Panc1 (cell line): Measurements from ENCODE around the gene ADA. TPM values are rescaled to one million over a fixed set of nuclear protein-coding genes. Genes with fewer than 3 reads are reported as not detected.

Source experiments
- ATAC-seq: fragments of 200-7000 bp; cut with Tn5 transposase; 2 replicates; pipeline ENCODE4 v1.9.1; 2020; ENCODE audit warnings: mild to moderate bottlenecking, moderate library complexity
- BruUV-seq: library from RNA; stranded (reverse); fragments of 400-500 nt; replicated peaks from 2 replicates; lab custom pipeline; 2021; lab: Mats Ljungman, UMichigan
- CTCF ChIA-PET: fragments of 300-600 bp; sonication (Branson Sonifier 250); formaldehyde crosslinking; loops from one replicate; lab custom pipeline; 2022; ENCODE audit warnings: antibody characterized with exemption; lab: Charles Lee
- POLR2A ChIA-PET: fragments of 300-600 bp; sonication (Branson Sonifier 250); formaldehyde crosslinking; loops from one replicate; lab custom pipeline; 2022; ENCODE audit warnings: antibody characterized with exemption; lab: Charles Lee
- DNase-seq: peaks from one replicate; pipeline ENCODE4 v3.0.0-alpha.2; 2010; ENCODE audit warnings: low read depth, low spot score
- H3K27ac ChIP-seq: 2 replicates; pipeline ENCODE4 v1.5.1; 2011; ENCODE audit warnings: mild to moderate bottlenecking, low read length, inconsistent platforms
- H3K27me3 ChIP-seq: fragments of 200-500 bp; sonication (Bioruptor generic); 2 replicates; pipeline ENCODE4 v1.6.0; 2014; ENCODE audit warnings: low read length, inconsistent platforms; ENCODE audit not compliant: control insufficient read depth, insufficient read depth
- H3K36me3 ChIP-seq: fragments of 200-500 bp; sonication (Bioruptor generic); 2 replicates; pipeline ENCODE4 v1.5.1; 2014; ENCODE audit warnings: inconsistent platforms, mild to moderate bottlenecking, low read length, moderate library complexity; ENCODE audit not compliant: control insufficient read depth, insufficient read depth
- H3K4me1 ChIP-seq: 2 replicates; pipeline ENCODE4 v1.5.1; 2011; ENCODE audit warnings: inconsistent platforms, mild to moderate bottlenecking, low read length, moderate library complexity; ENCODE audit not compliant: control insufficient read depth, insufficient read depth
- H3K4me3 ChIP-seq, 2 experiments: 2 replicates each; pipeline ENCODE4 v1.5.1; 2011 to 2012; ENCODE audit warnings: low read depth in 2 of 2, low read length in 2 of 2, mild to moderate bottlenecking in 2 of 2, inconsistent platforms in 1 of 2, moderate library complexity in 1 of 2
- H3K9me3 ChIP-seq: fragments of 200-500 bp; sonication (Bioruptor generic); 2 replicates; pipeline ENCODE4 v1.5.1; 2014; ENCODE audit warnings: low read depth, mild to moderate bottlenecking, inconsistent platforms, low read length, moderate library complexity; ENCODE audit not compliant: control insufficient read depth, insufficient read depth
- CTCF ChIP-seq: fragments of 450-650 bp; IDR thresholded peaks from 2 replicates; pipeline ENCODE4 v1.5.1; 2017; ENCODE audit warnings: mild to moderate bottlenecking
- POLR2AphosphoS5 ChIP-seq: IDR thresholded peaks from 2 replicates; pipeline ENCODE4 v1.6.1; 2012; ENCODE audit warnings: mild to moderate bottlenecking, low read depth, low read length, moderate library complexity
- REST ChIP-seq, 2 experiments: IDR thresholded peaks; 2 replicates each; pipeline ENCODE4 v1.6.1; 2011 to 2012; ENCODE audit warnings: low read depth in 2 of 2, control low read depth in 1 of 2, low read length in 1 of 2, mild to moderate bottlenecking in 1 of 2, moderate library complexity in 1 of 2; ENCODE audit not compliant: insufficient read depth in 1 of 2
- SIN3A ChIP-seq: IDR thresholded peaks from 2 replicates; pipeline ENCODE4 v1.6.1; 2012; ENCODE audit warnings: low read depth, mild to moderate bottlenecking, low read length, moderate library complexity, borderline replicate concordance; ENCODE audit not compliant: insufficient read depth
- TCF7L2 ChIP-seq: IDR thresholded peaks from 2 replicates; pipeline ENCODE4 v1.6.1; 2011; ENCODE audit warnings: mild to moderate bottlenecking, low read depth, low read length, inconsistent platforms
- in situ Hi-C: cut with HindIII; loops from 2 replicates; pipeline ENCODE4 v1.10.0; 2016; ENCODE audit warnings: low sequenced_read_pairs, low pct_unique_long_range_greater_than_20kb
- intact Hi-C: fragments of 100-400 bp; cut with micrococcal nuclease; formaldehyde crosslinking; loops from one replicate; pipeline ENCODE4 v1.10.0; 2022; ENCODE audit not compliant: unreplicated experiment
- total RNA-seq: library from RNA; stranded (reverse); gene quantifications from one replicate; pipeline ENCODE4 v1.2.1, GENCODE V29; 2021; ENCODE audit not compliant: unreplicated experiment

ADA gene
- total RNA-seq, 1 experiment from 2014 or later, result 53.8 TPM

GRCh38 chr20:44688053-44688625, 36.6 kb upstream of the ADA start:
- POLR2A ChIA-PET, result no interaction called here
- no peak for DNase-seq
- ATAC-seq, result no peak
- no TSS peak for BruUV-seq
- TF ChIP-seq REST (IDR thresholded peaks at IDR 0.05; ENCODE audit: insufficient read depth in 1 of 2, low read depth in 2 of 2, low read length in 1 of 2) (no peak), TCF7L2 (no peak), CTCF (no peak), SIN3A (no peak), POLR2AphosphoS5 (no peak)
- Histone ChIP-seq H3K9me3 (peaks cover 6% of the 10 kb centered on the region; the same call in 1 of the 2 replicates), H3K4me1 (peaks cover 27% of the 10 kb centered on the region), H3K27ac (peak overlapping the region; percentile 84), H3K27me3 (no peaks in the 10 kb centered on the region), H3K4me3 (no peak overlapping the region), H3K36me3 (no peaks in the 10 kb centered on the region)
- in situ Hi-C loops (no loop called here), intact Hi-C loops (loop anchor here (10.0 kb wide), 1 partner anchor 177 kb away; no protein-coding TSS in a partner anchor)
- CTCF ChIA-PET, result no interaction called here

GRCh38 chr20:44686934-44687333, 35.4 kb upstream of the ADA start:
- Histone ChIP-seq H3K4me3 (no peak overlapping the region), H3K9me3 (peaks cover 4% of the 10 kb centered on the region; the same call in 1 of the 2 replicates), H3K36me3 (no peaks in the 10 kb centered on the region), H3K4me1 (peaks cover 16% of the 10 kb centered on the region), H3K27ac (peak overlapping the region; percentile 84; the same call in 1 of the 2 replicates), H3K27me3 (no peaks in the 10 kb centered on the region)
- no peak for DNase-seq
- intact Hi-C loops, result loop anchor here (10.0 kb wide), 1 partner anchor 178 kb away; no protein-coding TSS in a partner anchor
- in situ Hi-C loops, result no loop called here
- TF ChIP-seq REST (IDR thresholded peaks at IDR 0.05; ENCODE audit: insufficient read depth in 1 of 2, low read depth in 2 of 2, low read length in 1 of 2) (no peak), POLR2AphosphoS5 (no peak), SIN3A (no peak), CTCF (no peak), TCF7L2 (no peak)
- POLR2A ChIA-PET, result no interaction called here
- ATAC-seq, result no peak
- no TSS peak for BruUV-seq
- CTCF ChIA-PET, result no interaction called here
